GM12878 (cell line): ENCODE data around the gene CDH8. TPM values are rescaled to one million over a fixed set of nuclear protein-coding genes. Genes with fewer than 3 reads are reported as not detected.
A peak's percentile ranks its signal among the peaks of the same experiment; 100 is the strongest.

Experiments
- ATAC-seq: fragments of 200-7000 bp; cut with Tn5 transposase; 3 replicates; pipeline ENCODE4 v1.9.1; 2020; ENCODE audit warnings: mild to moderate bottlenecking, moderate library complexity
- BruUV-seq: library from RNA; stranded (reverse); fragments of 400-500 nt; replicated peaks from 2 replicates; lab custom pipeline; 2021; lab: Mats Ljungman, UMichigan
- CTCF ChIA-PET: fragments of 300-600 bp; sonication (Branson Sonifier 250); formaldehyde crosslinking; extraction: SDS; loops from one replicate; lab custom pipeline; 2021; ENCODE audit warnings: inconsistent platforms; lab: Yijun Ruan, JAX
- POLR2A ChIA-PET: fragments of 350-600 bp; formaldehyde crosslinking; extraction: SDS; loops from one replicate; lab custom pipeline; 2021; ENCODE audit warnings: inconsistent platforms; lab: Charles Lee
- RAD21 ChIA-PET: fragments of 300-600 bp; sonication (Branson Sonifier 250); formaldehyde crosslinking; loops from one replicate; lab custom pipeline; 2023; ENCODE audit warnings: antibody characterized with exemption; ENCODE audit not compliant: unreplicated experiment; lab: Charles Lee
- SMC1A ChIA-PET: fragments of 300-600 bp; sonication (Branson Sonifier 250); formaldehyde crosslinking; loops from one replicate; lab custom pipeline; 2023; ENCODE audit not compliant: unreplicated experiment, uncharacterized antibody; lab: Charles Lee
- DNase-seq: peaks from one replicate; pipeline ENCODE4 v3.0.0-alpha.2; 2011; ENCODE audit warnings: low read depth, low spot score
- FAIRE-seq: peaks from 3 replicates; lab custom pipeline; 2011; peaks lifted over from hg19 to GRCh38; lab: Jason Lieb, UNC
- H2AFZ ChIP-seq: 2 replicates; pipeline ENCODE4 v1.6.0; 2011; ENCODE audit warnings: low read depth, low read length, control low read depth; ENCODE audit not compliant: control insufficient read depth
- H3K27ac ChIP-seq: 2 replicates; pipeline ENCODE4 v1.5.1; 2011; ENCODE audit warnings: control low read depth; ENCODE audit not compliant: control insufficient read depth, insufficient read depth
- H3K27me3 ChIP-seq, 2 experiments: replicated peaks in 1 of 2; 2 replicates each; pipeline versions ENCODE4 v1.6.0 to v1.6.1; 2011; ENCODE audit warnings: low read length in 1 of 2; ENCODE audit not compliant: control insufficient read depth in 2 of 2, insufficient read depth in 2 of 2
- H3K36me3 ChIP-seq, 2 experiments: 2 replicates each; pipeline ENCODE4 v1.5.1; 2011; ENCODE audit warnings: low read length in 1 of 2; ENCODE audit not compliant: control insufficient read depth in 2 of 2, insufficient read depth in 2 of 2
- H3K4me1 ChIP-seq: 2 replicates; pipeline ENCODE4 v1.6.1; 2011; ENCODE audit warnings: mild to moderate bottlenecking, low read length, moderate library complexity, mixed read lengths; ENCODE audit not compliant: control insufficient read depth, insufficient read depth
- H3K4me2 ChIP-seq: 2 replicates; pipeline ENCODE4 v1.6.0; 2011; ENCODE audit warnings: control low read depth; ENCODE audit not compliant: control insufficient read depth, insufficient read depth
- H3K4me3 ChIP-seq: fragments of 200-600 bp; sonication (generic); 2 replicates; pipeline ENCODE4 v1.5.1; 2016
- H3K79me2 ChIP-seq: 2 replicates; pipeline ENCODE4 v1.6.0; 2011; ENCODE audit warnings: low read length; ENCODE audit not compliant: control insufficient read depth, insufficient read depth
- H3K9ac ChIP-seq: 2 replicates; pipeline ENCODE4 v1.8.0; 2011; ENCODE audit warnings: low read length, control low read depth, mixed read lengths; ENCODE audit not compliant: control insufficient read depth, insufficient read depth
- H3K9me3 ChIP-seq: replicated peaks from 3 replicates; pipeline ENCODE4 v1.5.1; 2011; ENCODE audit warnings: mild to moderate bottlenecking, low read length; ENCODE audit not compliant: control insufficient read depth, insufficient read depth
- H4K20me1 ChIP-seq: 2 replicates; pipeline ENCODE4 v1.6.0; 2011; ENCODE audit not compliant: control insufficient read depth, insufficient read depth
- ATF2 ChIP-seq: IDR thresholded peaks from 2 replicates; pipeline ENCODE4 v1.6.1; 2012; ENCODE audit warnings: low read length, inconsistent platforms
- ATF7 ChIP-seq: fragments of 450-650 bp; IDR thresholded peaks from 2 replicates; pipeline ENCODE4 v1.6.1; 2016; ENCODE audit warnings: low read depth, mild to moderate bottlenecking
- CTCF ChIP-seq, 3 experiments: IDR thresholded peaks in 2 of 3; conservative IDR thresholded peaks in 1 of 3; 2 replicates each; pipeline ENCODE4 v1.5.1; 2011; ENCODE audit warnings: low read depth in 3 of 3, low read length in 3 of 3, mild to moderate bottlenecking in 3 of 3, control low read depth in 2 of 3, moderate library complexity in 2 of 3, inconsistent platforms in 1 of 3, mixed read lengths in 1 of 3; ENCODE audit not compliant: control insufficient read depth in 2 of 3, insufficient read depth in 1 of 3; ENCODE audit errors: extremely low read depth in 1 of 3
- ELK1 ChIP-seq: IDR thresholded peaks from 2 replicates; pipeline ENCODE4 v1.6.1; 2012; ENCODE audit warnings: low read depth, low read length, improper control_type of control experiment
- GABPA ChIP-seq: IDR thresholded peaks from 2 replicates; pipeline ENCODE4 v1.6.1; 2014; ENCODE audit warnings: antibody characterized with exemption, low read depth, mild to moderate bottlenecking, inconsistent platforms
- GATAD2B ChIP-seq: fragments of 450-650 bp; conservative IDR thresholded peaks from 2 replicates; pipeline ENCODE4 v1.6.1; 2017; ENCODE audit warnings: low read depth, mild to moderate bottlenecking, moderate library complexity
- RAD21 ChIP-seq: IDR thresholded peaks from 2 replicates; pipeline ENCODE4 v1.6.1; 2011; ENCODE audit warnings: mild to moderate bottlenecking, low read depth, low read length, moderate library complexity; ENCODE audit not compliant: insufficient read depth
- WGBS: methylation state at CpG from one replicate; pipeline ENCODE4 v1.1.6; 2016; ENCODE audit warnings: low lambda C conversion rate; ENCODE audit not compliant: insufficient replicate concordance, insufficient coverage; ENCODE audit errors: missing lambda C conversion rate; 5-methylcytosine and 5-hydroxymethylcytosine counted together
- in situ Hi-C: fragments of 300-500 bp; cut with MboI; formaldehyde crosslinking; loops from 9 replicates; pipeline ENCODE4 v1.14.3; 2018; ENCODE audit warnings: mixed read lengths
- intact Hi-C: fragments of 100-400 bp; cut with micrococcal nuclease; formaldehyde crosslinking; loops from one replicate; pipeline ENCODE4 v1.14.2; 2022; ENCODE audit not compliant: unreplicated experiment
- polyA plus RNA-seq, 11 experiments: library from polyadenylated mRNA; depleted of rRNA in 4 of 11; unstranded in 6 of 11; stranded (reverse) in 5 of 11; fragments of >200 nt; fragmentation: Nextera tagmentation in 4 of 11; fragmentation: Illumina TruSeq in 1 of 11; extraction: Ambion mirVana in 4 of 11; extraction: Trizol in 1 of 11; gene quantifications; 1 replicate in 1 of 11; 2 replicates in 10 of 11; pipeline versions ENCODE4 v1.2.1 to v1.2.3, GENCODE V29; 2011 to 2016; ENCODE audit warnings: inconsistent platforms in 2 of 11, missing spikeins in 2 of 11, low read depth in 1 of 11
- total RNA-seq, 4 experiments: library from RNA; depleted of rRNA in 3 of 4; stranded (reverse); fragments of >200 nt in 3 of 4; fragmentation: Illumina TruSeq in 1 of 4; extraction: Trizol in 1 of 4; gene quantifications; 2 replicates each; pipeline versions ENCODE4 v1.2.1 to v1.2.3, GENCODE V29; 2013 to 2021

CDH8 gene
- total and polyA plus RNA-seq, 10 of the 15 experiments (the other 5 are each of a cell fraction or from before 2014, with no cell fraction given), result 0.13 to 0.68 (median 0.25) TPM; not detected in 3

GRCh38 chr16:62068747-62069146, 32.5 kb upstream of the CDH8 start:
- intact Hi-C loops, result no loop called here
- 5% methylated on average over 1 of the region's 1 CpG for WGBS
- ChIA-PET SMC1A (no interaction called here), CTCF (interaction anchor here (1.1 to 2.0 kb wide), 3 partner anchors 9 to 1221 kb away, joined by 3 to 11 read pairs (median 4); no protein-coding TSS in a partner anchor), RAD21 (interaction anchor here (0.8 kb wide), 1 partner anchor 19 kb away, joined by 3 read pairs; no protein-coding TSS in a partner anchor), POLR2A (no interaction called here)
- Histone ChIP-seq H2AFZ (no peak overlapping the region), H3K36me3 (no peaks in the 10 kb centered on the region), H3K4me3 (no peak overlapping the region), H3K27me3 (no peaks in the 10 kb centered on the region), H4K20me1 (no peaks in the 10 kb centered on the region), H3K9ac (no peak overlapping the region), H3K4me1 (no peaks in the 10 kb centered on the region), H3K4me2 (no peak overlapping the region), H3K9me3 (no peaks in the 10 kb centered on the region), H3K27ac (no peak overlapping the region), H3K79me2 (no peaks in the 10 kb centered on the region)
- no peak for FAIRE-seq
- peak; percentile 79 for ATAC-seq
- no TSS peak for BruUV-seq
- in situ Hi-C loops, result no loop called here
- no peak for DNase-seq
- TF ChIP-seq ELK1, result no peak
- TF ChIP-seq ATF2, result no peak
- no peak for TF ChIP-seq ATF7
- peak; percentile 28 to 38 (median 31); a peak in 4 of 6 replicates for TF ChIP-seq CTCF (IDR thresholded peaks at IDR 0.05 in 2 of 3, conservative IDR thresholded peaks at IDR 0.05 in 1 of 3; ENCODE audit: control insufficient read depth in 2 of 3, extremely low read depth in 1 of 3, insufficient read depth in 1 of 3, low read depth in 3 of 3, low read length in 3 of 3)
- TF ChIP-seq RAD21, result peak; percentile 22; the same call in 1 of the 2 replicates
- no peak for TF ChIP-seq GABPA
- TF ChIP-seq GATAD2B, result no peak
